HG03175 (cell line): ENCODE data around the gene GALP.
"Not testable (repeated sequence)": the region's sequence is repeated elsewhere in the genome, so short reads cannot be mapped to it uniquely, and the experiment has no call there.

Experiments
- ATAC-seq: cut with Tn5 transposase; IDR thresholded peaks from one replicate; pipeline ENCODE4 v1.9.1; 2021; ENCODE audit warnings: mild to moderate bottlenecking, moderate library complexity; ENCODE audit not compliant: unreplicated experiment

The GALP gene

GRCh38 chr19:56175861-56176307 lies at the start of gene GALP:
Gene GALP, plus strand, starts transcription at chr19:56176008. Its CDS starts 1,101 bp downstream, at chr19:56177109.
- not testable (repeated sequence) for ATAC-seq

GRCh38 chr19:56126983-56127780 lies 48.6 kb upstream of the GALP start:
- no peak for ATAC-seq

GRCh38 chr19:56130006-56130405 lies 45.8 kb upstream of the GALP start:
- ATAC-seq = no peak

- ATAC-seq = no peak
Observed at GRCh38 chr19:56131651-56132050, 44.2 kb upstream of the GALP start.

GRCh38 chr19:56132316-56132822 lies 43.4 kb upstream of the GALP start:
- no peak for ATAC-seq

GRCh38 chr19:56133858-56134653 lies 41.8 kb upstream of the GALP start:
- ATAC-seq = peak; percentile 52

- no peak for ATAC-seq
Observed at GRCh38 chr19:56134654-56134921, 41.2 kb upstream of the GALP start.

- no peak for ATAC-seq
Observed at GRCh38 chr19:56136362-56136761, 39.4 kb upstream of the GALP start.

GRCh38 chr19:56137405-56137804 lies 38.4 kb upstream of the GALP start:
- no peak for ATAC-seq

- no peak for ATAC-seq
Observed at GRCh38 chr19:56138069-56138468, 37.7 kb upstream of the GALP start.

- ATAC-seq = no peak
Observed at GRCh38 chr19:56139847-56140582, 35.8 kb upstream of the GALP start.

GRCh38 chr19:56140583-56141416 lies 35.0 kb upstream of the GALP start, which contains the start of gene ZNF444:
Gene ZNF444, plus strand, starts transcription at chr19:56141287. Its CDS starts 5,625 bp downstream, at chr19:56146912.
- ATAC-seq = peak; percentile 89

- ATAC-seq = no peak
Observed at GRCh38 chr19:56141417-56141993, 34.3 kb upstream of the GALP start.

GRCh38 chr19:56142087-56142787 lies 33.6 kb upstream of the GALP start:
- no peak for ATAC-seq

GRCh38 chr19:56142897-56143434 lies 32.8 kb upstream of the GALP start:
- ATAC-seq = no peak

GRCh38 chr19:56144376-56144775 lies 31.4 kb upstream of the GALP start:
- no peak for ATAC-seq

GRCh38 chr19:56144831-56145230 lies 31.0 kb upstream of the GALP start:
- no peak for ATAC-seq

- no peak for ATAC-seq
Observed at GRCh38 chr19:56145698-56146097, 30.1 kb upstream of the GALP start.

GRCh38 chr19:56146904-56147303 lies 28.9 kb upstream of the GALP start:
- no peak for ATAC-seq
